Femur (tissue), 1 donor: ENCODE measurements around the gene PRIM2.
"Not testable (repeated sequence)": the region's sequence is repeated elsewhere in the genome, so short reads cannot be mapped to it uniquely, and the experiment has no call there.

Experiments
- DNase-seq: peaks from one replicate; pipeline ENCODE4 v3.0.0-alpha.2; 2017

The PRIM2 gene

GRCh38 chr6:57368965-57369731 is 51.7 kb downstream of the PRIM2 start:
- DNase-seq: not testable (repeated sequence)

GRCh38 chr6:57371779-57372178 is 54.3 kb downstream of the PRIM2 start:
- not testable (repeated sequence) for DNase-seq

GRCh38 chr6:57374764-57375163 is 57.3 kb downstream of the PRIM2 start:
- not testable (repeated sequence) for DNase-seq

GRCh38 chr6:57376083-57376482 is 58.7 kb downstream of the PRIM2 start:
- DNase-seq: not testable (repeated sequence)

- DNase-seq: not testable (repeated sequence)
Measured at GRCh38 chr6:57389038-57389592, 71.7 kb downstream of the PRIM2 start.

- DNase-seq: not testable (repeated sequence)
Measured at GRCh38 chr6:57390818-57391217, 73.4 kb downstream of the PRIM2 start.

GRCh38 chr6:57392047-57392446 is 74.6 kb downstream of the PRIM2 start:
- not testable (repeated sequence) for DNase-seq

GRCh38 chr6:57419341-57419740 is 101.9 kb downstream of the PRIM2 start:
- DNase-seq: not testable (repeated sequence)

GRCh38 chr6:57421503-57421902 is 104.1 kb downstream of the PRIM2 start:
- DNase-seq: no peak

- no peak for DNase-seq
Measured at GRCh38 chr6:57423468-57423867, 106.0 kb downstream of the PRIM2 start.

- not testable (repeated sequence) for DNase-seq
Measured at GRCh38 chr6:57431742-57432141, 114.3 kb downstream of the PRIM2 start.

GRCh38 chr6:57432157-57432556 is 114.7 kb downstream of the PRIM2 start:
- DNase-seq: no peak

- no peak for DNase-seq
Measured at GRCh38 chr6:57432919-57433684, 115.7 kb downstream of the PRIM2 start.

GRCh38 chr6:57433790-57434189 is 116.4 kb downstream of the PRIM2 start:
- DNase-seq: not testable (repeated sequence)

- no peak for DNase-seq
Measured at GRCh38 chr6:57434944-57435343, 117.5 kb downstream of the PRIM2 start.

GRCh38 chr6:57435475-57436160 is 118.2 kb downstream of the PRIM2 start:
- DNase-seq: no peak

- DNase-seq: not testable (repeated sequence)
Measured at GRCh38 chr6:57440735-57441134, 123.3 kb downstream of the PRIM2 start.

GRCh38 chr6:57442133-57442532 is 124.7 kb downstream of the PRIM2 start:
- DNase-seq: not testable (repeated sequence)

GRCh38 chr6:57443181-57443580 is 125.8 kb downstream of the PRIM2 start:
- not testable (repeated sequence) for DNase-seq

GRCh38 chr6:57444787-57445186 is 127.4 kb downstream of the PRIM2 start:
- DNase-seq: not testable (repeated sequence)

- DNase-seq: not testable (repeated sequence)
Measured at GRCh38 chr6:57445379-57445778, 127.9 kb downstream of the PRIM2 start.

- not testable (repeated sequence) for DNase-seq
Measured at GRCh38 chr6:57445790-57446468, 128.5 kb downstream of the PRIM2 start.
